ENCODE data around the gene ATP8B2.

GRCh38 chr1:154348429-154349076, 23.2 kb downstream of the ATP8B2 start:
- no peak for TF ChIP-seq CTCF (IDR thresholded peaks at IDR 0.05)
- no peak for TF ChIP-seq POLR2AphosphoS5 (IDR thresholded peaks at IDR 0.05)

All from suprapubic skin (tissue), 3 donors.